H1 (cell line): ENCODE data around the gene CSNK1G2.

Source experiments
- CTCF ChIP-seq, 3 experiments: IDR thresholded peaks; 1 replicate in 2 of 3; 2 replicates in 1 of 3; pipeline versions ENCODE4 v1.5.1 to v1.6.1; 2011; ENCODE audit warnings: low read length in 3 of 3, mild to moderate bottlenecking in 3 of 3, inconsistent platforms in 2 of 3, low read depth in 1 of 3, moderate library complexity in 1 of 3; ENCODE audit not compliant: insufficient read depth in 1 of 3; ENCODE audit errors: control extremely low read depth in 1 of 3
- EZH2 ChIP-seq: fragments of 200-600 bp; sonication (generic); IDR thresholded peaks from 2 replicates; pipeline ENCODE4 v1.7.1; 2012; ENCODE audit warnings: low read depth, mild to moderate bottlenecking, moderate library complexity, low read length, inconsistent platforms; ENCODE audit not compliant: severe bottlenecking
- JUND ChIP-seq: IDR thresholded peaks from 2 replicates; pipeline ENCODE4 v1.6.1; 2011; ENCODE audit warnings: mild to moderate bottlenecking, improper control_type of control experiment, low read length
- RAD21 ChIP-seq, 2 experiments: IDR thresholded peaks in 1 of 2; conservative IDR thresholded peaks in 1 of 2; 2 replicates each; pipeline ENCODE4 v1.6.1; 2011; ENCODE audit warnings: low read depth in 2 of 2, low read length in 2 of 2, improper control_type of control experiment in 1 of 2, inconsistent platforms in 1 of 2, mild to moderate bottlenecking in 1 of 2, moderate library complexity in 1 of 2
- RXRA ChIP-seq: IDR thresholded peaks from 2 replicates; pipeline ENCODE4 v1.6.1; 2011; ENCODE audit warnings: low read depth, mild to moderate bottlenecking, low read length, moderate library complexity; ENCODE audit not compliant: insufficient read depth
- SIRT6 ChIP-seq: IDR thresholded peaks from one replicate; pipeline ENCODE4 v1.7.1; 2012; ENCODE audit warnings: low read length, inconsistent platforms

- TF ChIP-seq CTCF (IDR thresholded peaks at IDR 0.05; ENCODE audit: control extremely low read depth in 1 of 3, insufficient read depth in 1 of 3, low read depth in 1 of 3, low read length in 3 of 3) (no peak), JUND (no peak), SIRT6 (no peak), RAD21 (IDR thresholded peaks at IDR 0.05 in 1 of 2, conservative IDR thresholded peaks at IDR 0.05 in 1 of 2; ENCODE audit: low read depth in 2 of 2, low read length in 2 of 2) (no peak), RXRA (no peak), EZH2 (no peak)
Measured at GRCh38 chr19:2016041-2016807, 75.3 kb downstream of the CSNK1G2 start.
